Neural cell (in vitro differentiated cells): ENCODE results near the gene RTN4R. TPM values are rescaled to one million over a fixed set of nuclear protein-coding genes. Genes with fewer than 3 reads are reported as not detected.
"Not testable (repeated sequence)": the region's sequence is repeated elsewhere in the genome, so short reads cannot be mapped to it uniquely, and the experiment has no call there.

Experiments used
- H2AFZ ChIP-seq: fragments of 200-600, 300-800 bp; sonication (generic), shearing (Covaris generic); 2 replicates; pipeline ENCODE4 v1.6.0; 2014; ENCODE audit warnings: low read depth, mild to moderate bottlenecking, antibody characterized with exemption, low read length, moderate library complexity
- H3F3A ChIP-seq: fragments of 200-600 bp; shearing (Covaris generic); 2 replicates; pipeline ENCODE4 v1.6.1; 2016; ENCODE audit warnings: mild to moderate bottlenecking, moderate library complexity, mixed read lengths, antibody characterized with exemption, low read length; ENCODE audit not compliant: insufficient read depth, poor library complexity, severe bottlenecking
- H3K27ac ChIP-seq: fragments of 200-600, 300-800 bp; sonication (generic), shearing (Covaris generic); 2 replicates; pipeline ENCODE4 v1.5.1; 2014; ENCODE audit warnings: mild to moderate bottlenecking, low read length, moderate library complexity
- H3K27me3 ChIP-seq: fragments of 300-800, 200-600 bp; sonication (generic), shearing (Covaris generic); 2 replicates; pipeline ENCODE4 v1.6.0; 2014; ENCODE audit warnings: mild to moderate bottlenecking, low read depth, low read length, moderate library complexity; ENCODE audit not compliant: insufficient read depth
- H3K36me3 ChIP-seq: fragments of 300-800, 200-600 bp; sonication (generic), shearing (Covaris generic); 2 replicates; pipeline ENCODE4 v1.5.1; 2014; ENCODE audit warnings: mild to moderate bottlenecking, antibody characterized with exemption, low read length, moderate library complexity; ENCODE audit not compliant: insufficient read depth
- H3K4me2 ChIP-seq: fragments of 300-800, 200-600 bp; sonication (generic), shearing (Covaris generic); 2 replicates; pipeline ENCODE4 v1.6.0; 2014; ENCODE audit warnings: mild to moderate bottlenecking, low read length
- H3K4me3 ChIP-seq: fragments of 300-800, 200-600 bp; sonication (generic), shearing (Covaris generic); 2 replicates; pipeline ENCODE4 v1.5.1; 2014; ENCODE audit warnings: mild to moderate bottlenecking, low read length, moderate library complexity
- H3K79me2 ChIP-seq: fragments of 200-600 bp; shearing (Covaris generic); replicated peaks from 2 replicates; pipeline ENCODE4 v1.6.0; 2014; ENCODE audit warnings: mild to moderate bottlenecking, low read length, moderate library complexity; ENCODE audit not compliant: insufficient read depth
- H3K9ac ChIP-seq: fragments of 300-800, 200-600 bp; sonication (generic), shearing (Covaris generic); 2 replicates; pipeline ENCODE4 v1.6.1; 2016; ENCODE audit warnings: mild to moderate bottlenecking, low read length, mixed read lengths
- H3K9me2 ChIP-seq: fragments of 200-600 bp; shearing (Covaris generic); 2 replicates; pipeline ENCODE4 v1.6.1; 2016; ENCODE audit warnings: mild to moderate bottlenecking, low read length, mixed read lengths; ENCODE audit not compliant: insufficient read depth
- H3K9me3 ChIP-seq: fragments of 200-600, 300-800 bp; sonication (generic), shearing (Covaris generic); 2 replicates; pipeline ENCODE4 v1.6.1; 2016; ENCODE audit warnings: mild to moderate bottlenecking, mixed run types, low read length, moderate library complexity, mixed read lengths
- H4K20me1 ChIP-seq: fragments of 200-600 bp; shearing (Covaris generic); 2 replicates; pipeline ENCODE4 v1.6.1; 2016; ENCODE audit warnings: mild to moderate bottlenecking, mixed run types; ENCODE audit not compliant: insufficient read depth
- CTCF ChIP-seq: fragments of 450-650 bp; IDR thresholded peaks from 2 replicates; pipeline ENCODE4 v1.5.1; 2014; ENCODE audit warnings: antibody characterized with exemption, mild to moderate bottlenecking, moderate library complexity; ENCODE audit not compliant: poor library complexity, severe bottlenecking
- EP300 ChIP-seq: fragments of 450-650 bp; conservative IDR thresholded peaks from 2 replicates; pipeline ENCODE4 v1.6.1; 2014; ENCODE audit warnings: antibody characterized with exemption, mild to moderate bottlenecking, moderate library complexity; ENCODE audit not compliant: poor library complexity, severe bottlenecking
- EZH2 ChIP-seq: fragments of 200-600, 300-800 bp; shearing (Covaris generic), sonication (generic); IDR thresholded peaks from 2 replicates; pipeline ENCODE4 v1.6.1; 2014; ENCODE audit warnings: antibody characterized with exemption, low read length, borderline replicate concordance, mild to moderate bottlenecking; ENCODE audit not compliant: insufficient read depth, poor library complexity, severe bottlenecking
- MXI1 ChIP-seq: fragments of 450-650 bp; conservative IDR thresholded peaks from 2 replicates; pipeline ENCODE4 v1.6.1; 2014; ENCODE audit warnings: antibody characterized with exemption, mild to moderate bottlenecking; ENCODE audit not compliant: poor library complexity, severe bottlenecking
- POLR2AphosphoS5 ChIP-seq: IDR thresholded peaks from 2 replicates; pipeline ENCODE4 v1.6.1; 2012
- RAD21 ChIP-seq: fragments of 450-650 bp; conservative IDR thresholded peaks from 2 replicates; pipeline ENCODE4 v1.6.1; 2014; ENCODE audit warnings: antibody characterized with exemption, mild to moderate bottlenecking, moderate library complexity
- REST ChIP-seq: IDR thresholded peaks from 2 replicates; pipeline ENCODE4 v1.6.1; 2012; ENCODE audit warnings: borderline replicate concordance
- SMC3 ChIP-seq: fragments of 450-650 bp; conservative IDR thresholded peaks from 2 replicates; pipeline ENCODE4 v1.6.1; 2014; ENCODE audit warnings: antibody characterized with exemption, mild to moderate bottlenecking, moderate library complexity; ENCODE audit not compliant: poor library complexity
- polyA plus RNA-seq: library from polyadenylated mRNA; depleted of rRNA; stranded (reverse); fragments of >200 nt; gene quantifications from 2 replicates; pipeline ENCODE4 v1.2.3, GENCODE V29; 2014

Gene RTN4R
- polyA plus RNA-seq, 1 donor from 2014 or later, result 13.6 TPM

- not testable (repeated sequence) for H2AFZ ChIP-seq, H3F3A ChIP-seq, H3K9me3 ChIP-seq, H3K4me3 ChIP-seq, H3K36me3 ChIP-seq, H3K27me3 ChIP-seq, H3K4me2 ChIP-seq, H3K27ac ChIP-seq, H3K9ac ChIP-seq, H4K20me1 ChIP-seq, H3K79me2 ChIP-seq, H3K9me2 ChIP-seq
Measured at GRCh38 chr22:20308806-20309650, 40.9 kb upstream of the RTN4R start.

GRCh38 chr22:20307448-20308447, 39.6 kb upstream of the RTN4R start:
- H3K79me2 ChIP-seq, H3F3A ChIP-seq, H3K4me2 ChIP-seq, H3K4me3 ChIP-seq, H3K36me3 ChIP-seq, H3K27ac ChIP-seq, H2AFZ ChIP-seq, H3K27me3 ChIP-seq, H3K9me3 ChIP-seq, H3K9ac ChIP-seq, H3K9me2 ChIP-seq, H4K20me1 ChIP-seq: not testable (repeated sequence)

- H3K79me2 ChIP-seq, H2AFZ ChIP-seq, H3K9me3 ChIP-seq, H3K27ac ChIP-seq, H3K4me3 ChIP-seq, H3K9ac ChIP-seq, H3F3A ChIP-seq, H3K27me3 ChIP-seq, H4K20me1 ChIP-seq, H3K36me3 ChIP-seq, H3K4me2 ChIP-seq, H3K9me2 ChIP-seq: not testable (repeated sequence)
Measured at GRCh38 chr22:20306646-20307447, 38.7 kb upstream of the RTN4R start.

- Histone ChIP-seq H4K20me1 (no peaks in the 10 kb centered on the region), H3K9me2 (no peaks in the 10 kb centered on the region), H3F3A (no peaks in the 10 kb centered on the region), H3K36me3 (no peaks in the 10 kb centered on the region), H3K27me3 (peaks cover 6% of the 10 kb centered on the region), H3K9me3 (no peaks in the 10 kb centered on the region), H3K27ac (no peak overlapping the region), H3K9ac (no peak overlapping the region), H3K4me3 (no peak overlapping the region), H3K79me2 (no peaks in the 10 kb centered on the region), H2AFZ (no peak overlapping the region), H3K4me2 (no peak overlapping the region)
- TF ChIP-seq EZH2 (no peak), REST (no peak), RAD21 (no peak), SMC3 (no peak), EP300 (no peak), CTCF (no peak), POLR2AphosphoS5 (no peak), MXI1 (no peak)
Measured at GRCh38 chr22:20305894-20306645, 38.0 kb upstream of the RTN4R start.
